ENCODE results near the gene ADGRB2. TPM values are rescaled to one million over a fixed set of nuclear protein-coding genes. Genes with fewer than 3 reads are reported as not detected.

ADGRB2 gene
- total RNA-seq, 2 experiments from 2014 or later, result 4.0 to 11.4 TPM

DNA sequence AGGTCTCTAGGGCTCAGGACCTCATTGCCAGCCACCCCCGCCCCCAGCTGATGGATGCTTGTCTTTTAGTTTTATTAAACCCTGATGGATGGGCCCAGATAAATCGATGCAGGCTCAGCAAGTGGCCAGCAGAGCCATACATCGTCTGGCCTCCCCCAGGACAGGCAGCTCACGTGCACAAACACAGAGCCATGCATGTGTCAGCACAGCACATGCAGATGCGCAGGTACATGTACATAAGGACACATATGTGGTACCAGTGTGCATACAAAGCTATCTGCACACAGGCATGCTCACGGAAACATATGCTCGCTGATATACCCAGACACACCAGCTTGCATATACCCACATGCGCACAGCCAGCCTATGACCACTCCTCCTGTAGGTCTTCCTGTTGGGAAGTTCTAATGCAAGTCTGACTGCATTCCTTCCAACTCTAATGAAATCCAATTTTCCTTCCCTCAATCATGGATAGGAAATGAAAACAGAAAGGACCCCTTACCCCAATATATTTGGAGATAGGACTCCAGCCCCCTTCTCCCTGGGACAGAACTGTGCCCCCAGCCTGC lies 61.2 kb downstream of the ADGRB2 start:
- H3K9me2 ChIP-seq (ENCODE audit: insufficient read depth, low read length), result no peaks in the 10 kb centered on the region

DNA sequence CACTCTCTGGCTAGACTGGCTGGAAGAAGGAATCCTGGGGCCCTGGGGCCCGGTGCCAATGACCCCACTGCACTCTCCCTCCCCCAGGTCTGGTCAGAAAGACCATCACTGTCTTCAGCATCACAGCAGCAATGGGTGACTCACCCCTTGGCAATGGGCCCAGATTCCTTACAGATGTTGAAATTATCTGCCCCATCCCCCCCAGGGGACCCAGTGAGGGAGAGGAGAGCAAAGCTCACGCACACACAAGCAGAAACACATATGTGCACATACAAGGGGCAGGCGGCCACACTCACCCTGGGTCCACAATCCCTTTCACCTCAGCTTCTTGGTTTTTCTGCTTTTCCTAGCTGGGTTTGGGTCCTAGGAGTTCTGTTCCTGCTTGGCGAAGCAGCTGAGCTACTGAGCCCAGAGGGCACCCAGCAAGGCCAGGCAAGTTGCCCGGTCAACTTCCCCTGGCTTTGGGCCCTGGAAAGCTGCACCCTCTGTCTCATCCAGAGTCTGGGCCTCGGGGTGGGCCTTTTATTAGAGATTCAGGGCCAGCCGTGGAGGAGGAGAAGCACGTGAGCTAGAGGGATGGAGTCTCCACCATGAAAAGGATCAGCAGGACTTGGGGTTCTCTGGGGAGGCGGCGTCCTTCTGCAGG lies 62.9 kb downstream of the ADGRB2 start:
- CTCF ChIA-PET (ENCODE audit: unreplicated experiment), result no interaction called here
- BruUV-seq (replicated peaks), result no TSS peak
- TF ChIP-seq, protein P1, sequence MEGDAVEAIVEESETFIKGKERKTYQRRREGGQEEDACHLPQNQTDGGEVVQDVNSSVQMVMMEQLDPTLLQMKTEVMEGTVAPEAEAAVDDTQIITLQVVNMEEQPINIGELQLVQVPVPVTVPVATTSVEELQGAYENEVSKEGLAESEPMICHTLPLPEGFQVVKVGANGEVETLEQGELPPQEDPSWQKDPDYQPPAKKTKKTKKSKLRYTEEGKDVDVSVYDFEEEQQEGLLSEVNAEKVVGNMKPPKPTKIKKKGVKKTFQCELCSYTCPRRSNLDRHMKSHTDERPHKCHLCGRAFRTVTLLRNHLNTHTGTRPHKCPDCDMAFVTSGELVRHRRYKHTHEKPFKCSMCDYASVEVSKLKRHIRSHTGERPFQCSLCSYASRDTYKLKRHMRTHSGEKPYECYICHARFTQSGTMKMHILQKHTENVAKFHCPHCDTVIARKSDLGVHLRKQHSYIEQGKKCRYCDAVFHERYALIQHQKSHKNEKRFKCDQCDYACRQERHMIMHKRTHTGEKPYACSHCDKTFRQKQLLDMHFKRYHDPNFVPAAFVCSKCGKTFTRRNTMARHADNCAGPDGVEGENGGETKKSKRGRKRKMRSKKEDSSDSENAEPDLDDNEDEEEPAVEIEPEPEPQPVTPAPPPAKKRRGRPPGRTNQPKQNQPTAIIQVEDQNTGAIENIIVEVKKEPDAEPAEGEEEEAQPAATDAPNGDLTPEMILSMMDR (conservative IDR thresholded peaks at IDR 0.05; ENCODE audit: low read length), result no peak
- no peak for TF ChIP-seq EZH2phosphoT487 (IDR thresholded peaks at IDR 0.05; ENCODE audit: borderline replicate concordance, low read depth, low read length)
- Histone ChIP-seq H4K20me1 (ENCODE audit: insufficient read depth, low read length) (no peaks in the 10 kb centered on the region), H3K9me3 (ENCODE audit: low read length) (no peaks in the 10 kb centered on the region), H3K36me3 (ENCODE audit: insufficient read depth, low read length) (no peaks in the 10 kb centered on the region), H2AFZ (ENCODE audit: low read length) (no peak overlapping the region), H3K79me2 (ENCODE audit: insufficient read depth, low read depth, low read length) (no peaks in the 10 kb centered on the region), H3K4me2 (ENCODE audit: low read length) (no peak overlapping the region), H3K27ac (ENCODE audit: low read depth, low read length, poor library complexity, severe bottlenecking) (no peak overlapping the region), H3K9me2 (ENCODE audit: insufficient read depth, low read length) (no peaks in the 10 kb centered on the region), H3K4me3 (ENCODE audit: low read depth, low read length, poor library complexity, severe bottlenecking) (no peak overlapping the region), H3K4me1 (ENCODE audit: insufficient read depth, low read length, poor library complexity, severe bottlenecking) (no peaks in the 10 kb centered on the region)
- intact Hi-C loops (cut with micrococcal nuclease; ENCODE audit: unreplicated experiment), result no loop called here
- no peak for DNase-seq (ENCODE audit: low spot score)
- POLR2A ChIA-PET, result interaction anchor here (0.8 kb wide), 1 partner anchor 49 kb away, joined by 3 read pairs; no protein-coding TSS in a partner anchor

More for the DNA sequence above, 61.2 kb downstream of the ADGRB2 start:
- H3K4me2 ChIP-seq (ENCODE audit: low read length), result no peak overlapping the region
- TF ChIP-seq EZH2phosphoT487 (IDR thresholded peaks at IDR 0.05; ENCODE audit: borderline replicate concordance, low read depth, low read length), result no peak
- TF ChIP-seq, protein P1 (conservative IDR thresholded peaks at IDR 0.05; ENCODE audit: low read length), result no peak
- intact Hi-C loops (cut with micrococcal nuclease; ENCODE audit: unreplicated experiment), result no loop called here
- H3K4me3 ChIP-seq (ENCODE audit: low read depth, low read length, poor library complexity, severe bottlenecking), result no peak overlapping the region
- H3K27ac ChIP-seq (ENCODE audit: low read depth, low read length, poor library complexity, severe bottlenecking), result no peak overlapping the region
- CTCF ChIA-PET (ENCODE audit: unreplicated experiment), result no interaction called here
- H3K36me3 ChIP-seq (ENCODE audit: insufficient read depth, low read length), result no peaks in the 10 kb centered on the region
- no peaks in the 10 kb centered on the region for H4K20me1 ChIP-seq (ENCODE audit: insufficient read depth, low read length)
- H3K4me1 ChIP-seq (ENCODE audit: insufficient read depth, low read length, poor library complexity, severe bottlenecking), result no peaks in the 10 kb centered on the region
- POLR2A ChIA-PET, result interaction anchor here (0.7 to 1.1 kb wide), 2 partner anchors 10 to 229 kb away, joined by 3 to 6 read pairs; no protein-coding TSS in a partner anchor
- no peaks in the 10 kb centered on the region for H3K9me3 ChIP-seq (ENCODE audit: low read length)
- H2AFZ ChIP-seq (ENCODE audit: low read length), result no peak overlapping the region
- no TSS peak for BruUV-seq (replicated peaks)
- no peak for DNase-seq (ENCODE audit: low spot score)
- H3K79me2 ChIP-seq (ENCODE audit: insufficient read depth, low read depth, low read length), result no peaks in the 10 kb centered on the region

DNA sequence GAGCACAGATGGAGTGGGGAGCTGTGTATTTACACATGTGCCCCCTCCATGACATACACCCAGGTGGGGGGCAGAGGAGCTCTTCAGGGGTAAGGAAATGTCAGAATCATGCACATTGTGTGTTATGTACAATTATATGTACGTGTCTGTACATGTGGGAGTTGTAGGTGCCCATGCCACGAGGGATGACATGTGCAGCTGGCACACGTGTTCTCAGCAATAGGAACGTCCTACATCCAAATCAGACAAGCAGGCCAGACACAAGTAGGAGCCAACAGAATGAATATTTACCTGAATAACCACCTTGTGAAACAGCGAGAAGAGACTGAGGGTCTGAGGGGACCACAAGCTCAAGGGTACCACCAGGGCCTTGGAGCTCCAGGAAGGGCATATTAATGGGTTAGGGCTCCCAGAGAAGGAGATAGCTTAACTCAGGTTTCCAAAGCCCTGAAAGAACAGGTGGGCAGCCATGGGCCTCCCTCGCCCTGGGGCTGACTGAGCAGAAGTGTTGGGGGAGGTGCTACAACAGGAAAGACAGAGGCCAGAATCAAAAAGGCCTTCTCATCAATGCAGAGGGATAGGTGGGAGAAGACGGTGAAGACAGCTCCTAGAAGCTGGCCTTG lies 63.6 kb downstream of the ADGRB2 start:
- intact Hi-C loops (cut with micrococcal nuclease; ENCODE audit: unreplicated experiment), result no loop called here
- ChIA-PET CTCF (ENCODE audit: unreplicated experiment) (no interaction called here), POLR2A (no interaction called here)
- Histone ChIP-seq H3K27ac (ENCODE audit: low read depth, low read length, poor library complexity, severe bottlenecking) (no peak overlapping the region), H4K20me1 (ENCODE audit: insufficient read depth, low read length) (no peaks in the 10 kb centered on the region), H3K79me2 (ENCODE audit: insufficient read depth, low read depth, low read length) (no peaks in the 10 kb centered on the region), H3K9me3 (ENCODE audit: low read length) (no peaks in the 10 kb centered on the region), H3K36me3 (ENCODE audit: insufficient read depth, low read length) (no peaks in the 10 kb centered on the region), H2AFZ (ENCODE audit: low read length) (no peak overlapping the region), H3K4me3 (ENCODE audit: low read depth, low read length, poor library complexity, severe bottlenecking) (no peak overlapping the region), H3K4me2 (ENCODE audit: low read length) (no peak overlapping the region), H3K4me1 (ENCODE audit: insufficient read depth, low read length, poor library complexity, severe bottlenecking) (no peaks in the 10 kb centered on the region), H3K9me2 (ENCODE audit: insufficient read depth, low read length) (no peaks in the 10 kb centered on the region)
- no TSS peak for BruUV-seq (replicated peaks)
- no peak for TF ChIP-seq EZH2phosphoT487 (IDR thresholded peaks at IDR 0.05; ENCODE audit: borderline replicate concordance, low read depth, low read length)
- TF ChIP-seq, protein P1 (conservative IDR thresholded peaks at IDR 0.05; ENCODE audit: low read length), result no peak
- no peak for DNase-seq (ENCODE audit: low spot score)

Data from OCI-LY7 (cell line).